ENCODE results near the gene MGAT4D. TPM values are rescaled to one million over a fixed set of nuclear protein-coding genes. Genes with fewer than 3 reads are reported as not detected.

MGAT4D gene
- polyA plus RNA-seq, 1 experiment, result not detected

Other genes with a start within 250 kb of the MGAT4D start
- gene SCOC, start 124.6 kb downstream of the MGAT4D start, polyA plus RNA-seq (2011; rRNA removed), result 16.7 and 39.4 TPM in 2 replicates
- gene CLGN, start 70.6 kb downstream of the MGAT4D start, polyA plus RNA-seq (2011; rRNA removed), result 0.06 TPM in 1 of 2 replicates, not detected in the other
- 6.5 and 15.7 TPM in 2 replicates for gene ELMOD2, start 25.9 kb upstream of the MGAT4D start, polyA plus RNA-seq (2011; rRNA removed)
- not detected in 2 replicates for gene UCP1, start 70.7 kb upstream of the MGAT4D start, polyA plus RNA-seq (2011; rRNA removed)